ENCODE measurements around the gene SCNN1A. TPM values are rescaled to one million over a fixed set of nuclear protein-coding genes. Genes with fewer than 3 reads are reported as not detected.

SCNN1A gene
- total and polyA plus RNA-seq, 2 of the 4 experiments (the other 2 are of a cell fraction), result 0.41 TPM; not detected in 1

- CTCF ChIA-PET, result no interaction called here
- Histone ChIP-seq H4K5ac (ENCODE audit: low read depth, low read length) (no peak overlapping the region), H3K4me2 (ENCODE audit: low read depth, low read length) (no peak overlapping the region), H2AFZ (replicated peaks; ENCODE audit: low read length, poor library complexity) (no peak overlapping the region), H2BK5ac (ENCODE audit: low read depth, low read length, poor library complexity, severe bottlenecking) (no peak overlapping the region), H4K20me1 (ENCODE audit: insufficient read depth, low read length) (peaks cover 7% of the 10 kb centered on the region; the same call in 1 of the 2 replicates), H3K4ac (ENCODE audit: low read depth, low read length) (no peak overlapping the region), H2AK5ac (ENCODE audit: low read depth, low read length) (no peak overlapping the region), H3K4me1 (ENCODE audit: control insufficient read depth, insufficient read depth, low read length) (peaks cover 20% of the 10 kb centered on the region), H3K27ac (ENCODE audit: insufficient read depth, low read length) (no peak overlapping the region), H4K8ac (ENCODE audit: low read depth in 2 of 2, low read length in 2 of 2) (no peak overlapping the region), H2BK15ac (ENCODE audit: low read depth, low read length) (no peak overlapping the region), H3K9me3 (ENCODE audit: control insufficient read depth, insufficient read depth, low read length) (no peaks in the 10 kb centered on the region), H3K56ac (ENCODE audit: extremely low read depth, insufficient read depth, low read length) (no peak overlapping the region), H2BK20ac (ENCODE audit: low read depth, low read length) (no peak overlapping the region), H3K79me1 (ENCODE audit: low read depth in 1 of 2, low read length in 2 of 2) (peaks cover 27 to 62% of the 10 kb centered on the region in 2 experiments; a peak in 3 of 4 replicates), H4K91ac (ENCODE audit: insufficient read depth, low read depth, low read length) (no peak overlapping the region), H3K9me1 (ENCODE audit: insufficient read depth, low read length) (peaks cover 33% of the 10 kb centered on the region), H3K9ac (ENCODE audit: low read depth, low read length) (no peak overlapping the region), H3K4me3 (ENCODE audit: insufficient read depth, low read depth, low read length) (no peak overlapping the region), H2BK120ac (ENCODE audit: low read depth, low read length) (no peak overlapping the region), H3K14ac (replicated peaks; ENCODE audit: low read depth, low read length) (no peak overlapping the region), H2AK9ac (replicated peaks; ENCODE audit: low read depth, low read length, poor library complexity) (no peak overlapping the region), H3K27me3 (ENCODE audit: control insufficient read depth, insufficient read depth, low read length) (no peaks in the 10 kb centered on the region), H3K36me3 (ENCODE audit: control insufficient read depth, insufficient read depth, low read length) (peaks cover 53% of the 10 kb centered on the region), H3K23ac (ENCODE audit: low read depth, low read length) (0 out of 2 replicates have a peak overlapping the region, but pooled peaks have one; percentile 29), H3K18ac (ENCODE audit: low read depth, low read length) (no peak overlapping the region)
- DNase-seq (no peak), ATAC-seq (ENCODE audit: low read depth) (no peak)
- 94% methylated on average over 4 of the region's 7 CpGs; no CpG with 5 or more reads in 1 of the 2 experiments for WGBS, 2 experiments (ENCODE audit: extremely low coverage in 2 of 2, insufficient read length in 1 of 2)
- intact Hi-C loops (cut with micrococcal nuclease) (no loop called here), in situ Hi-C loops (cut with MboI; ENCODE audit: low sequenced_read_pairs) (no loop called here), dilution Hi-C loops (cut with HindIII; ENCODE audit: low sequenced_read_pairs, unreplicated experiment) (no loop called here)
- TF ChIP-seq RCOR1 (IDR thresholded peaks at IDR 0.05; ENCODE audit: insufficient replicate concordance, low read length) (no peak), RFX5 (IDR thresholded peaks at IDR 0.05; ENCODE audit: low read depth, low read length) (no peak), POLR2A (IDR thresholded peaks at IDR 0.05; ENCODE audit: low read depth, low read length) (no peak), NFE2L2 (IDR thresholded peaks at IDR 0.05; ENCODE audit: low read depth, low read length) (no peak), ELK1 (IDR thresholded peaks at IDR 0.05; ENCODE audit: borderline replicate concordance, low read depth, low read length) (no peak), BHLHE40 (IDR thresholded peaks at IDR 0.05; ENCODE audit: low read depth, low read length) (no peak), CTCF (conservative IDR thresholded peaks at IDR 0.05; ENCODE audit: low read depth, low read length) (no peak)
- POLR2A ChIA-PET (ENCODE audit: unreplicated experiment), result interaction anchor here (1.3 kb wide), 1 partner anchor 53 kb away, joined by 3 read pairs; no protein-coding TSS in a partner anchor
- BruUV-seq (replicated peaks), result no TSS peak
Measured at GRCh38 chr12:6387541-6387940, 12.2 kb upstream of the SCNN1A start.

All from IMR-90 (cell line).